HepG2 (cell line): ENCODE results near the gene BCL11B.

Experiments
- EP300 ChIP-seq, 3 experiments: sonication (generic) in 1 of 3; formaldehyde crosslinking in 1 of 3; IDR thresholded peaks; 2 replicates each; pipeline versions ENCODE4 v1.5.1 to v1.6.1; 2011 to 2020; ENCODE audit warnings: low read depth in 2 of 3, low read length in 2 of 3, borderline replicate concordance in 1 of 3, improper control_type of control experiment in 1 of 3, mild to moderate bottlenecking in 1 of 3, missing genetic modification reagents in 1 of 3, moderate library complexity in 1 of 3
- TCF12 ChIP-seq, 2 experiments: fragments of 450-650 bp in 1 of 2; sonication (generic) in 1 of 2; formaldehyde crosslinking in 1 of 2; IDR thresholded peaks; 2 replicates each; pipeline versions ENCODE4 v1.6.1 to v1.8.0; 2017 to 2022; ENCODE audit warnings: antibody characterized with exemption in 1 of 2, mild to moderate bottlenecking in 1 of 2, missing genetic modification reagents in 1 of 2, moderate library complexity in 1 of 2
- TCF7 ChIP-seq: sonication (generic); IDR thresholded peaks from 2 replicates; pipeline ENCODE4 v1.6.1; 2016; ENCODE audit warnings: antibody characterized with exemption, low read depth
- ZFP36L2 ChIP-seq: sonication (generic); formaldehyde crosslinking; IDR thresholded peaks from 2 replicates; pipeline ENCODE4 v1.4.0; 2020; ENCODE audit warnings: missing genetic modification reagents

DNA sequence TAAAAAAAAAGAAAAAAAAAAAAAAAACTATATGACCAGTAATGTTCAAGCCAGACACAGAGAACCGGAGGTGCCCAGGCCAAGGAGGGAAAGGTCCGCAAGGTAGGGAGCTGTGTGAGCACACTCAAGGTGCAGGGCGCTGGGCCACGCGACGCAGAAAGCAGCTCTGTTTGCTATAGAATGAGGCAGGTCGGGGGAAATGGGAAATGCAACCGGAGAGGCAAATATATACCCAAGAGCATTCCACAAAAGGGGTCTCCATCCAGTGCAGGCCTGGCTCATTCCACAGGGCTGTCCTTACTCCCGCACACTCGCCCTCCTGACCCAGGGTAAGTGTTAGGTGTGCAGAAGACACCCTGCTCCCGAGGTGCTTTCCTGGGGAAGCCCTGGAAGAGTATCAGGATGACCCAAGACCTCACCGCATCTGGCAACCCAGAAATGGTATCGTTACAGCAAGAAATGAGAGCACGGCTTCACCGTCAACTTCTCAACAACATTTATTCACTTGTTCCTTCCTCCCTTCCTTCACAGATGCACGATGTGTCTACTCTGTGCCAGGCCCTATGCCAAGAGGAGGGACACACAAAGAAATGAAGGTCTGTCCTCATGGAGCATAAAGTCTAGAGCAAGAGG is 86.4 kb downstream of the BCL11B start:
- TF ChIP-seq TCF12 (IDR thresholded peaks at IDR 0.05): no peak
- no peak for TF ChIP-seq TCF12 (CRISPR knock-in tag; IDR thresholded peaks at IDR 0.05)
- no peak for TF ChIP-seq TCF7
- TF ChIP-seq ZFP36L2 (CRISPR knock-in tag): no peak
- no peak for TF ChIP-seq EP300 (IDR thresholded peaks at IDR 0.05; ENCODE audit: low read depth in 2 of 2, low read length in 2 of 2)
- TF ChIP-seq EP300 (CRISPR knock-in tag; IDR thresholded peaks at IDR 0.05; ENCODE audit: borderline replicate concordance): no peak
